GM12878 (cell line): ENCODE results near the gene CAMKMT.

ENCODE experiments used
- EZH2 ChIP-seq: IDR thresholded peaks from 2 replicates; pipeline ENCODE4 v1.6.1; 2012; ENCODE audit warnings: low read depth, mild to moderate bottlenecking, control low read depth, inconsistent platforms, low read length, borderline replicate concordance; ENCODE audit not compliant: control insufficient read depth
- FOS ChIP-seq: IDR thresholded peaks from 3 replicates; pipeline ENCODE4 v1.6.1; 2011; ENCODE audit warnings: borderline replicate concordance; ENCODE audit not compliant: insufficient read length; ENCODE audit errors: extremely low read depth
- FOXM1 ChIP-seq: IDR thresholded peaks from 2 replicates; pipeline ENCODE4 v1.6.1; 2012; ENCODE audit warnings: low read depth, mild to moderate bottlenecking, inconsistent platforms, low read length, moderate library complexity
- HDAC2 ChIP-seq: fragments of 200-600 bp; sonication (generic); IDR thresholded peaks from 2 replicates; pipeline ENCODE4 v1.6.1; 2017
- NBN ChIP-seq: fragments of 450-650 bp; IDR thresholded peaks from 2 replicates; pipeline ENCODE4 v1.6.1; 2016
- NR2C2 ChIP-seq: IDR thresholded peaks from 2 replicates; pipeline ENCODE4 v1.6.1; 2011; ENCODE audit warnings: borderline replicate concordance, low read depth; ENCODE audit not compliant: control insufficient read depth, insufficient read length
- POLR2A ChIP-seq: IDR thresholded peaks from 2 replicates; pipeline ENCODE4 v1.6.1; 2011; ENCODE audit warnings: low read depth, mild to moderate bottlenecking, low read length
- SUPT20H ChIP-seq: IDR thresholded peaks from 2 replicates; pipeline ENCODE4 v1.6.1; 2011; ENCODE audit warnings: low read depth, mild to moderate bottlenecking, low read length, moderate library complexity, borderline replicate concordance; ENCODE audit not compliant: control insufficient read depth
- SUZ12 ChIP-seq: fragments of 200-600 bp; sonication (generic); IDR thresholded peaks from one replicate; pipeline ENCODE4 v1.6.1; 2018; ENCODE audit warnings: antibody characterized with exemption, mild to moderate bottlenecking; ENCODE audit not compliant: unreplicated experiment
- TAF1 ChIP-seq: IDR thresholded peaks from 2 replicates; pipeline ENCODE4 v1.6.1; 2011; ENCODE audit warnings: mild to moderate bottlenecking, low read depth, low read length, borderline replicate concordance
- TCF7 ChIP-seq: IDR thresholded peaks from 2 replicates; pipeline ENCODE4 v1.6.1; 2014; ENCODE audit warnings: antibody characterized with exemption, borderline replicate concordance
- TF ChIP-seq, protein P1 (sequence below), 3 experiments: IDR thresholded peaks in 2 of 3; conservative IDR thresholded peaks in 1 of 3; 2 replicates each; pipeline ENCODE4 v1.5.1; 2011; ENCODE audit warnings: low read depth in 3 of 3, low read length in 3 of 3, mild to moderate bottlenecking in 3 of 3, control low read depth in 2 of 3, moderate library complexity in 2 of 3, inconsistent platforms in 1 of 3, mixed read lengths in 1 of 3; ENCODE audit not compliant: control insufficient read depth in 2 of 3, insufficient read depth in 1 of 3; ENCODE audit errors: extremely low read depth in 1 of 3

DNA sequence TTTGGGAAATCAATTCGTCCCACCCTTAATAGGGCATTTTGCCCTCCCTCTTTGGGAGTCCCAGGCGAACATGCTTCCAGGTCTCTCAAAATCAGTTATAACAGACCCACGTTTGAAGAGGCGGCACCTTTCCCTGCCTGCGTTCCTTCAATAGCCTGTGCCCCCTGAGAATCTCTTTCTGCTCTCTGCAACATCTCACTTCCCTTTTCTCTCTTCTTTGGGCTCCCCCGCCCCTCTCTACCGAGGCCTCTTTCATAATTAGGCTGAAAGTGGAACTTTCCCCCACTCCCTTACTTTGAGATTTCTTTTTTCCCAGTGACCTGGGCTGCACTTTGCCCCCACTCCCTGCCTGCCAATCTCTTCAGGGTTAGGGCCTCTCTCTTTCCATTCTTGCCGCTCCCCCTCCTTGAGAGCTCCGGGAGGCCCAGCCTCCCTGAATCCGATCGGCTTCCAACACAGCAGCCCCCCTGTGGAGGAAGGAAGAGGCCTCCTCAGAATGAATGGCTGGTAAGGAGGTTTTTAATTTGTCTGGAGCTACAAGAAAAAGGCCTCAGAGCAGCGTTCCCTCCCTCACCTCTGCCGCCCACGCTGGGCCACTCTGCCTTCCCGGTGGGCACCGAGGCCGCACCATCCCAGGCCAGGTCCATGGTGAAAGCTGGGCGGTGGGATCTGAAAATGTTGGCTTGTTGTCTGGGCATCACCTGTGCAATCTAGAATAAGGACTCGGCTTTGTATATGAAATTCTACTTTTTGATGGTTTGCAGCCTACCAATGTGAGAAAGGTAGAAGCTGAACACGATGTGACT lies 417.1 kb downstream of the CAMKMT start:
- no peak for TF ChIP-seq NR2C2
- TF ChIP-seq, protein P1, sequence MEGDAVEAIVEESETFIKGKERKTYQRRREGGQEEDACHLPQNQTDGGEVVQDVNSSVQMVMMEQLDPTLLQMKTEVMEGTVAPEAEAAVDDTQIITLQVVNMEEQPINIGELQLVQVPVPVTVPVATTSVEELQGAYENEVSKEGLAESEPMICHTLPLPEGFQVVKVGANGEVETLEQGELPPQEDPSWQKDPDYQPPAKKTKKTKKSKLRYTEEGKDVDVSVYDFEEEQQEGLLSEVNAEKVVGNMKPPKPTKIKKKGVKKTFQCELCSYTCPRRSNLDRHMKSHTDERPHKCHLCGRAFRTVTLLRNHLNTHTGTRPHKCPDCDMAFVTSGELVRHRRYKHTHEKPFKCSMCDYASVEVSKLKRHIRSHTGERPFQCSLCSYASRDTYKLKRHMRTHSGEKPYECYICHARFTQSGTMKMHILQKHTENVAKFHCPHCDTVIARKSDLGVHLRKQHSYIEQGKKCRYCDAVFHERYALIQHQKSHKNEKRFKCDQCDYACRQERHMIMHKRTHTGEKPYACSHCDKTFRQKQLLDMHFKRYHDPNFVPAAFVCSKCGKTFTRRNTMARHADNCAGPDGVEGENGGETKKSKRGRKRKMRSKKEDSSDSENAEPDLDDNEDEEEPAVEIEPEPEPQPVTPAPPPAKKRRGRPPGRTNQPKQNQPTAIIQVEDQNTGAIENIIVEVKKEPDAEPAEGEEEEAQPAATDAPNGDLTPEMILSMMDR (IDR thresholded peaks at IDR 0.05 in 2 of 3, conservative IDR thresholded peaks at IDR 0.05 in 1 of 3; ENCODE audit: control insufficient read depth in 2 of 3, extremely low read depth in 1 of 3, insufficient read depth in 1 of 3, low read depth in 3 of 3, low read length in 3 of 3) = 0 out of 6 replicates have a peak, but pooled peaks of 1 of the 3 experiments have one; percentile 0
- TF ChIP-seq EZH2 = no peak
- no peak for TF ChIP-seq FOXM1
- TF ChIP-seq SUZ12 = no peak
- no peak for TF ChIP-seq FOS
- TF ChIP-seq NBN = peak; percentile 93; the same call in 1 of the 2 replicates
- no peak for TF ChIP-seq POLR2A
- no peak for TF ChIP-seq TAF1
- TF ChIP-seq HDAC2 = no peak
- TF ChIP-seq TCF7 = no peak
- no peak for TF ChIP-seq SUPT20H
